Caco-2 (cell line): ENCODE measurements around the gene HECTD1. TPM values are rescaled to one million over a fixed set of nuclear protein-coding genes. Genes with fewer than 3 reads are reported as not detected.

ENCODE experiments used
- BruUV-seq: library from RNA; stranded (reverse); fragments of 400-500 nt; replicated peaks from 2 replicates; lab custom pipeline; 2021; lab: Mats Ljungman, UMichigan
- CTCF ChIA-PET: fragments of 300-600 bp; sonication (Branson Sonifier 250); formaldehyde crosslinking; loops from one replicate; lab custom pipeline; 2022; ENCODE audit warnings: antibody characterized with exemption; lab: Charles Lee
- POLR2A ChIA-PET: fragments of 300-600 bp; sonication (Branson Sonifier 250); formaldehyde crosslinking; loops from one replicate; lab custom pipeline; 2022; ENCODE audit warnings: antibody characterized with exemption; lab: Charles Lee
- DNase-seq, 2 experiments: peaks; one replicate each; pipeline versions ENCODE4 v3.0.0 to v3.0.0-alpha.2; 2020 to 2022
- H3K27me3 ChIP-seq: replicated peaks from 2 replicates; pipeline ENCODE4 v1.6.0; 2011; ENCODE audit warnings: low read length; ENCODE audit not compliant: control insufficient read depth, insufficient read depth
- H3K36me3 ChIP-seq: 2 replicates; pipeline ENCODE4 v1.5.1; 2011; ENCODE audit warnings: low read length; ENCODE audit not compliant: control insufficient read depth, insufficient read depth
- H3K4me1 ChIP-seq: fragments of 250-450 bp; sonication (Bioruptor Pico); 2 replicates; pipeline ENCODE4 v1.5.1; 2020; ENCODE audit warnings: mild to moderate bottlenecking
- H3K4me3 ChIP-seq: 2 replicates; pipeline ENCODE4 v1.5.1; 2011; ENCODE audit warnings: low read depth, mild to moderate bottlenecking, control low read depth, low read length
- H3K9me3 ChIP-seq: fragments of 250-450 bp; sonication (Bioruptor Pico); 2 replicates; pipeline ENCODE4 v1.5.1; 2020; ENCODE audit warnings: mild to moderate bottlenecking, moderate library complexity
- H3K27ac Mint-ChIP-seq: one replicate; pipeline ENCODE4 v1.8.0; 2022; ENCODE audit warnings: mixed read lengths; ENCODE audit not compliant: unreplicated experiment
- H3K27me3 Mint-ChIP-seq: one replicate; pipeline ENCODE4 v1.8.0; 2022; ENCODE audit warnings: mixed read lengths; ENCODE audit not compliant: insufficient read depth, unreplicated experiment
- H3K36me3 Mint-ChIP-seq: one replicate; pipeline ENCODE4 v1.8.0; 2022; ENCODE audit warnings: mild to moderate bottlenecking, mixed read lengths; ENCODE audit not compliant: insufficient read depth, unreplicated experiment
- H3K4me1 Mint-ChIP-seq: one replicate; pipeline ENCODE4 v1.8.0; 2022; ENCODE audit warnings: low read depth, mixed read lengths; ENCODE audit not compliant: unreplicated experiment
- H3K4me3 Mint-ChIP-seq: one replicate; pipeline ENCODE4 v1.8.0; 2022; ENCODE audit warnings: mild to moderate bottlenecking, moderate library complexity, mixed read lengths; ENCODE audit not compliant: unreplicated experiment
- H3K9me3 Mint-ChIP-seq: one replicate; pipeline ENCODE4 v1.8.0; 2022; ENCODE audit warnings: mixed read lengths; ENCODE audit not compliant: unreplicated experiment
- intact Hi-C: fragments of 100-400 bp; cut with micrococcal nuclease; formaldehyde crosslinking; loops from one replicate; pipeline ENCODE4 v1.10.0; 2022; ENCODE audit not compliant: unreplicated experiment
- total RNA-seq: library from RNA; stranded (reverse); gene quantifications from 2 replicates; pipeline ENCODE4 v1.2.3, GENCODE V29; 2022
- TF ChIP-seq, protein P1 (sequence below), 2 experiments: fragments of 200-600 bp in 1 of 2; IDR thresholded peaks; 1 replicate in 1 of 2; 2 replicates in 1 of 2; pipeline versions ENCODE4 v1.5.1 to v1.8.0; 2011 to 2022; ENCODE audit warnings: antibody characterized with exemption in 1 of 2, control low read depth in 1 of 2, inconsistent platforms in 1 of 2, low read depth in 1 of 2, low read length in 1 of 2, mild to moderate bottlenecking in 1 of 2, moderate library complexity in 1 of 2; ENCODE audit not compliant: insufficient read depth in 1 of 2, severe bottlenecking in 1 of 2, unreplicated experiment in 1 of 2

Gene HECTD1
- total RNA-seq, 1 experiment from 2014 or later: 146 TPM

DNA sequence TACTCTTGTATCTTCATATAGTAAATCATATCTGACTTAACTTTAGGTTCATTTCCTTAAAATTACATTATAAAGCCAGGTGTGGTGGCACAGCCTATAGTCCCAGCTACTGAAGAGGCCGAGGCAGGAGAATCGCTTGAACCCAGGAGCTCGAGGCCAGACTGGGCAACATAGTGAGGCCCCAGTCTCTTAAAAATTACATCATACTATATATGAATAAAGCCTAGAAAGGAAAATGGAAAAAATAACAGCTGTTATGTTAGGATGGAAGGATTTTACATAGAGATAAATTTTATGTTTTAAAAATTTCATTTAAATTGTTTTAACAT is 4.2 kb downstream of the HECTD1 start:
- TF ChIP-seq, protein P1, sequence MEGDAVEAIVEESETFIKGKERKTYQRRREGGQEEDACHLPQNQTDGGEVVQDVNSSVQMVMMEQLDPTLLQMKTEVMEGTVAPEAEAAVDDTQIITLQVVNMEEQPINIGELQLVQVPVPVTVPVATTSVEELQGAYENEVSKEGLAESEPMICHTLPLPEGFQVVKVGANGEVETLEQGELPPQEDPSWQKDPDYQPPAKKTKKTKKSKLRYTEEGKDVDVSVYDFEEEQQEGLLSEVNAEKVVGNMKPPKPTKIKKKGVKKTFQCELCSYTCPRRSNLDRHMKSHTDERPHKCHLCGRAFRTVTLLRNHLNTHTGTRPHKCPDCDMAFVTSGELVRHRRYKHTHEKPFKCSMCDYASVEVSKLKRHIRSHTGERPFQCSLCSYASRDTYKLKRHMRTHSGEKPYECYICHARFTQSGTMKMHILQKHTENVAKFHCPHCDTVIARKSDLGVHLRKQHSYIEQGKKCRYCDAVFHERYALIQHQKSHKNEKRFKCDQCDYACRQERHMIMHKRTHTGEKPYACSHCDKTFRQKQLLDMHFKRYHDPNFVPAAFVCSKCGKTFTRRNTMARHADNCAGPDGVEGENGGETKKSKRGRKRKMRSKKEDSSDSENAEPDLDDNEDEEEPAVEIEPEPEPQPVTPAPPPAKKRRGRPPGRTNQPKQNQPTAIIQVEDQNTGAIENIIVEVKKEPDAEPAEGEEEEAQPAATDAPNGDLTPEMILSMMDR (IDR thresholded peaks at IDR 0.05; ENCODE audit: insufficient read depth in 1 of 2, low read depth in 1 of 2, low read length in 1 of 2, severe bottlenecking in 1 of 2, unreplicated experiment in 1 of 2): no peak
- Mint-ChIP-seq H3K27ac (no peak overlapping the region), H3K9me3 (peaks cover 10% of the 10 kb centered on the region), H3K4me1 (peaks cover 22% of the 10 kb centered on the region), H3K27me3 (no peaks in the 10 kb centered on the region), H3K4me3 (no peak overlapping the region), H3K36me3 (peaks cover 72% of the 10 kb centered on the region)
- intact Hi-C loops: no loop called here
- no TSS peak for BruUV-seq
- Histone ChIP-seq H3K9me3 (no peaks in the 10 kb centered on the region), H3K27me3 (no peaks in the 10 kb centered on the region), H3K36me3 (no peaks in the 10 kb centered on the region; the same call in none of the 2 replicates), H3K4me3 (no peak overlapping the region), H3K4me1 (peaks cover 9% of the 10 kb centered on the region)
- ChIA-PET CTCF (no interaction called here), POLR2A (no interaction called here)
- DNase-seq: no peak

DNA sequence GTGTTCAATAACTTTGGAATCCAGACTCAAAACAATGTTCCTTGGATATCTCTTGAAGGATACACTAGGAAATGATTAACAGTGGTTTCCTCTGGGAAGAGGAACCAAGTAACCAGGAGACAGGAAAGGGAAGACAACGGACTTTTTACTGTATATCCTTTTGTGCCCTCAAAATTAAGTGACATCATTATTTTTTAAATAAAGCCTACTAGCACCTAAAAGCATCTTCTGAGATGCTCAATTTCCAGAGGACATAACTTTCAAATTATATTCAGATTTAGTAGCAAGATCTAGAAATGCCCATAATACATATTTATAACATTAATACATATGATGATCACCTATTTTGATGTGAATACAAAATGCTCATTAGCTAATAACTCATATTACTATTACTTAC is 6.5 kb downstream of the HECTD1 start:
- H3K4me1 ChIP-seq: peaks cover 9% of the 10 kb centered on the region
- intact Hi-C loops: no loop called here
- ChIA-PET POLR2A (no interaction called here), CTCF (interaction anchor here (0.7 kb wide), 1 partner anchor 62 kb away, joined by 3 read pairs; no protein-coding TSS in a partner anchor)
- TF ChIP-seq, protein P1 (IDR thresholded peaks at IDR 0.05; ENCODE audit: insufficient read depth in 1 of 2, low read depth in 1 of 2, low read length in 1 of 2, severe bottlenecking in 1 of 2, unreplicated experiment in 1 of 2): no peak
- no peaks in the 10 kb centered on the region for H3K27me3 ChIP-seq
- Mint-ChIP-seq H3K4me1 (peaks cover 36% of the 10 kb centered on the region), H3K27me3 (no peaks in the 10 kb centered on the region), H3K4me3 (no peak overlapping the region), H3K9me3 (peaks cover 10% of the 10 kb centered on the region), H3K36me3 (peaks cover 59% of the 10 kb centered on the region), H3K27ac (no peak overlapping the region)
- no peaks in the 10 kb centered on the region; the same call in none of the 2 replicates for H3K36me3 ChIP-seq
- H3K4me3 ChIP-seq: no peak overlapping the region
- BruUV-seq: no TSS peak
- DNase-seq: no peak
- no peaks in the 10 kb centered on the region for H3K9me3 ChIP-seq

DNA sequence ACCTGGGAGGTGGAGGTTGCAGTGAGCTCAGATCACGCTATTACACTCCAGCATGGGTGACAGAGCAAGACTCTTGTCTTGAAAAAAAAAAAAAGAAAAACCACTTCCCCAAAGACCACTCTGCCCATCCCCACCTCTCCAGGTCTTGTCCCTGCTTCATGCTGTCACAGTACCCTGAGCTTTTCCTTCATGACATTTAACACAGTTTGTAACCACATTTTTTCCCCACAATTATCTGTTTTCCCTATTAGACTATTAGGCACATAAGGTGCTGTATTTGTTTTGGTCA is 6.9 kb downstream of the HECTD1 start:
- no peak overlapping the region for H3K4me3 Mint-ChIP-seq
- H3K36me3 ChIP-seq: no peaks in the 10 kb centered on the region; the same call in none of the 2 replicates
- ChIA-PET CTCF (no interaction called here), POLR2A (no interaction called here)
- H3K27me3 ChIP-seq: no peaks in the 10 kb centered on the region
- TF ChIP-seq, protein P1 (IDR thresholded peaks at IDR 0.05; ENCODE audit: insufficient read depth in 1 of 2, low read depth in 1 of 2, low read length in 1 of 2, severe bottlenecking in 1 of 2, unreplicated experiment in 1 of 2): no peak
- no peak overlapping the region for H3K27ac Mint-ChIP-seq
- H3K36me3 Mint-ChIP-seq: peaks cover 59% of the 10 kb centered on the region
- H3K4me1 ChIP-seq: peaks cover 9% of the 10 kb centered on the region
- BruUV-seq: no TSS peak
- DNase-seq: no peak
- H3K9me3 Mint-ChIP-seq: peaks cover 10% of the 10 kb centered on the region
- no peak overlapping the region for H3K4me3 ChIP-seq
- H3K27me3 Mint-ChIP-seq: no peaks in the 10 kb centered on the region
- peaks cover 36% of the 10 kb centered on the region for H3K4me1 Mint-ChIP-seq
- intact Hi-C loops: no loop called here
- H3K9me3 ChIP-seq: no peaks in the 10 kb centered on the region
